WI38 (cell line): ENCODE measurements around the gene PSMC2.
A peak's percentile ranks its signal among the peaks of the same experiment; 100 is the strongest.

Source experiments
- H3K4me3 ChIP-seq: 2 replicates; pipeline ENCODE4 v1.5.1; 2011; ENCODE audit warnings: low read depth, mild to moderate bottlenecking, control low read depth, low read length
- TF ChIP-seq, protein P1 (sequence below): IDR thresholded peaks from 2 replicates; pipeline ENCODE4 v1.5.1; 2012; ENCODE audit warnings: low read depth, mild to moderate bottlenecking, control low read depth, low read length

The PSMC2 gene

DNA sequence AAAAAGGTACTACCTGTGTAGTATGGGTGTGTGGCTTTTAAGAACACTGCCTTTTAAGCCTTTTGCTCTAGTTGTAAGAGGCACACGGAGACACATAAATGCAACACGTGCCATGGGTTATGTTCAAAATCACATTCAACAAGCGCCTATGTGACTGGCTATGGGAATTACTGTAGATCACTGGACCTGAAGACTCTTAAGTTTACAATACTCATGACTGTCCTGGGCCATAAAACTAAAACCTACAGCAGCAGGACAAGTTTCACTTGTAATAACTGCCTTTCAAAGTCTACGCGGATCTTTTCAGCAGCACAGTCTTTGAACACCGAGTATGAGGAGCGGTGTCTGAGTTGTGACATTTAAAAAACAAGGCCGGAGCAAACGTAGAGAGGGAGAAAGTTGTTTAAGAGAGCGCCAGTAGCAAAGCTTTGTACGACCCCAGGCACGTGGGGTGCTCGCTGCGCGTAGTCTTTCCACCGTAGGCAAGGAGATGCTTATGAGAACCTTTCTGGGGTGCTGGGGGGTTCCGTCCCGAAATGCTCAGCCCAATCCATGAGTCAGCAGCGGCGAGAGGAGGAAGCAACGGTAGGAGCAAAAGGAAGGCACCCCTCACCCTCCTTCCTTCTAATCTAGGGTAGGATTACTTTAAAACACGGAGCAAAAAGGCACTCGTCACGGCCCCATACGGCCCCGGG, 3.5 kb upstream of the PSMC2 start:
- TF ChIP-seq, protein P1, sequence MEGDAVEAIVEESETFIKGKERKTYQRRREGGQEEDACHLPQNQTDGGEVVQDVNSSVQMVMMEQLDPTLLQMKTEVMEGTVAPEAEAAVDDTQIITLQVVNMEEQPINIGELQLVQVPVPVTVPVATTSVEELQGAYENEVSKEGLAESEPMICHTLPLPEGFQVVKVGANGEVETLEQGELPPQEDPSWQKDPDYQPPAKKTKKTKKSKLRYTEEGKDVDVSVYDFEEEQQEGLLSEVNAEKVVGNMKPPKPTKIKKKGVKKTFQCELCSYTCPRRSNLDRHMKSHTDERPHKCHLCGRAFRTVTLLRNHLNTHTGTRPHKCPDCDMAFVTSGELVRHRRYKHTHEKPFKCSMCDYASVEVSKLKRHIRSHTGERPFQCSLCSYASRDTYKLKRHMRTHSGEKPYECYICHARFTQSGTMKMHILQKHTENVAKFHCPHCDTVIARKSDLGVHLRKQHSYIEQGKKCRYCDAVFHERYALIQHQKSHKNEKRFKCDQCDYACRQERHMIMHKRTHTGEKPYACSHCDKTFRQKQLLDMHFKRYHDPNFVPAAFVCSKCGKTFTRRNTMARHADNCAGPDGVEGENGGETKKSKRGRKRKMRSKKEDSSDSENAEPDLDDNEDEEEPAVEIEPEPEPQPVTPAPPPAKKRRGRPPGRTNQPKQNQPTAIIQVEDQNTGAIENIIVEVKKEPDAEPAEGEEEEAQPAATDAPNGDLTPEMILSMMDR, result no peak
- H3K4me3 ChIP-seq, result peak overlapping the region; percentile 91

DNA sequence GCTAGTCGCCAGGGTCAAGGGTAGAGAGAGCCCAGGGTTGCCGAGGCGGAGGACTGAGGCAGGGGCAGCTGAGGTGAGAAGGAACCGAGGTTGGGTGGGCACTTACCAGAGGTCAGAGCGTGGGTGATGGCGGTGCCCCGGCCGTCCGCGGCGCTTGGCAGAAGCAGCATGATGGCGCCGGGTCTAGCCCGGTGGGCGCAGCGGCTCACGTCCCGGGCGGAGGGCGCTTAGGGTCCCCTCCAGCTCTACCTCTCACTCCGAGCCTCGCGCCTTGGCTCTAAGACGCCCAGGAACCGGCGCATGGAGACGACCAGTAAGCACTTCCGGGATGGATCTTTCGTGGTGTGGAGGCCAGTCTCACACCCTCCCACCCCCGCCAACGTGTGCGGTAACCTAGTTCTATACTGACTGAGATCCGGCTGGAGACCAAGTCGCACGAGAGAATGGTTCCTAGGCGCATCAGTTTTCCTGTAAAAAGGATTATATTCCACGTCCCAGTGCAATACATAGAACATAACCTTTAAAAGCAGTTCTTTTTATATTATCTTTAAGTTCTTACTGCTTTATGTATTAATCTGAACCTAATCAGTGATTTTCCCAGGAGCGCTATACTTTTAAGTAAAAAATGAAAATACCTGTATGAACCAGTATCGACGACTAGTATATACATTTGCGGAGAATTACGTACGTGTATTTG, 2.8 kb upstream of the PSMC2 start, which contains the start of gene DNAJC2:
Gene DNAJC2, minus strand, starts transcription at position 315 of the 697 bp plus-strand sequence. Its CDS starts 145 bp downstream, at position 170.
- TF ChIP-seq, protein P1, result no peak
- H3K4me3 ChIP-seq, result peak within 1 kb of the TSS; percentile 91

DNA sequence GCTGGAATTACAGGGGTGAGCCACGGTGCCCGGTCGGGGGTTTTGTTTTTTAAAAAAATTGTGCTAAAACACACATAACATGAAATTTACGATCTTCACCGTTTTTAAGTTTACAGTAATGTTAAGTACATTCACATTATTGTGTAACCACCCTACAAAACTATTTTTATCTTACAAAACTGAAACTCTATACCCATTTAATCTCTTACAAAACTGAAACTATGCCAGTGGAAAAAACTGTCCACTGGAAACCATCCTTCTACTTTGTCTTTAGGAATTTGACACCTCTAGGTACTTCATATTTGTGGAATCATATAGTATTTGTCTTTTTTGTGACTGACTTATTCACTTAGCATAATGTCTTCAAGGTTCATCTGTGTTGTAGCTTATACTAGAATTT, 1.0 kb upstream of the PSMC2 start:
- no peak overlapping the region for H3K4me3 ChIP-seq
- TF ChIP-seq, protein P1, result no peak

DNA sequence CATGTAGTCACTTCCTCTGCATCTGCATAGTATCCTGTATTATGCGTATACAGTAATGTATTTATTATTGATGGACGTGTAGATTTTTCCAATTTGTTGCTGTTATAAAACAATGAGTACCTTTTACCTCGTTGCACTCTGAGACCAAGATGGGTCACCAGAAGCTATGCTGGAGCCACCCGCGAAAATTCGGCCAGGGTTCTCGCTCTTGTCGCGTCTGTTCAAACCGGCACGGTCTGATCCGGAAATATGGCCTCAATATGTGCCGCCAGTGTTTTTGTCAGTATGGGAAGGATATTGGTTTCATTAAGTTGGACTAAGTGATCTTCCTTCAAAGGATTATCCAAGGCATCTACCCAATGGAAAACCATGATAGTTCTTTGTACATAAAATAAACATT, 1.0 kb downstream of the PSMC2 start:
- TF ChIP-seq, protein P1, result no peak

DNA sequence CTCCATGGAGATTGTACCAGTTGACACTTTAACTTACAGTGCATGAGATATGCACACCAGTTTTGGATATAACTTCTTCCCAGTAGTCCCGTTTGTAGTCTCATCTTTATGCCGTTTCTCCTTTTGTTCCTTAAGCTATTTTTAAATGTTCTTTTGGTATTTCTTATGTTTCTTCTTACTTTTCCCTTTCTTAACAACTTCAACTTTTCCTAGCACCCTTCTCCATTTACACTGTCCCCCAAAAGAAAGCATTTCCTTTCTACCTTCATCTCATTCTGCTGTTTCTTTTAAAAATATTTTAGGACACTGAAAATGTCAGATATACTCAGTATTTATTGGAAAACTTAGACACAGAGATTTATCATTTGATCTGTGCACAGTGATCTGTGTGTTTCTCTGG, 1.5 kb downstream of the PSMC2 start:
- TF ChIP-seq, protein P1, result no peak
- peak overlapping the region; percentile 93 for H3K4me3 ChIP-seq

More for the DNA sequence above, 1.0 kb downstream of the PSMC2 start:
- H3K4me3 ChIP-seq, result peak overlapping the region; percentile 93

DNA sequence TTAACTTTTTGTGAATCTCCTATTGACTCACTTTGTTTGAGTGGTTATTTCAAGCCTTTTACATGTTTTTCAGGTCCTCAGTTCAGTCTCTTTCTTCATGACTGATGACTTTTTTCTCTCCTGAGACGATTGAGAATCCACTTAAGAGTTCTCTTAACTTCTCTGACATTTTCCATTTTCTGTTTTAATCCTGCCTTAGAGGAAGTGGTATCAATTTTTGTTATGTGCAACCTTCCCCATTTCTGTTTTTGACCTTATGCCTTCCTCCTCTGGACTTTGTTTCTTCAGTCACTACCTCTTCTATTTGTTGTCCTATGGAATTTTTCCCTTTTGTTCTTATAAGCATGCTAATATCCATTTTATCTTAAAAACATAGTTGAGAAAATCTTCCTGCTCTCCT, 2.4 kb downstream of the PSMC2 start:
- H3K4me3 ChIP-seq, result no peak overlapping the region
- TF ChIP-seq, protein P1, result no peak

DNA sequence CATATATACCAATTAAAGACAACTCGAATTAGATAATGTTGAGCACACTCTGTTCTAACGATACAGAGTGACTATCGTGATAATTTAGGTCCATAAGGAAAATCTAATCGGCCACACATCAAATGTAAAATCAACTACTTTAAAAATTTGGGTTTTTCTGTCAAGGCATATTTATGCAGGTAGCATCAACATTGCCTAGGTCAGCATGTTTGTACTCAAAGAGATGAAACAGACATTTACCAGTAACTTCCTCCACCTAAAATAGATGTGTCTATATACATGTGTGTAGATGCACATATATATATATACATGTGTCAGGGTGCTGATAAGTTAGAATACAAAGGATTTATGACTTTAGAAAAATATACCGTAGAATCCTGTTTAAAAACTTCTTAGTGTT, 22.0 kb downstream of the PSMC2 start:
- TF ChIP-seq, protein P1, result no peak
- no peak overlapping the region for H3K4me3 ChIP-seq
